BLaER1 treated with 17β-estradiol and CSF1 and Interleukin-3, amounts not matched to agents 10 nM and 100 nM (cell line): ENCODE results near the gene CHSY3.
"Not testable (repeated sequence)": the region's sequence is repeated elsewhere in the genome, so short reads cannot be mapped to it uniquely, and the experiment has no call there.

Source experiments
- H3K27ac ChIP-seq, 11 experiments: shearing (Covaris generic); formaldehyde crosslinking; 2 replicates each; pipeline ENCODE4 v1.8.1; 2022
- H3K27me3 ChIP-seq, 11 experiments: shearing (Covaris generic); formaldehyde crosslinking; 2 replicates each; pipeline ENCODE4 v1.8.1; 2022
- H3K36me3 ChIP-seq, 11 experiments: shearing (Covaris generic); formaldehyde crosslinking; 2 replicates each; pipeline ENCODE4 v1.8.1; 2022
- H3K4me1 ChIP-seq, 10 experiments: shearing (Covaris generic); formaldehyde crosslinking; 2 replicates each; pipeline ENCODE4 v1.8.1; 2022
- H3K4me2 ChIP-seq, 11 experiments: shearing (Covaris generic); formaldehyde crosslinking; 2 replicates each; pipeline ENCODE4 v1.8.1; 2022
- H3K4me3 ChIP-seq, 10 experiments: shearing (Covaris generic); formaldehyde crosslinking; 2 replicates each; pipeline ENCODE4 v1.8.1; 2022
- H3K9ac ChIP-seq, 11 experiments: shearing (Covaris generic); formaldehyde crosslinking; 2 replicates each; pipeline ENCODE4 v1.8.1; 2022
- H3K9me3 ChIP-seq, 11 experiments: shearing (Covaris generic); formaldehyde crosslinking; replicated peaks in 1 of 11; 2 replicates each; pipeline ENCODE4 v1.8.1; 2022
- H4K20me1 ChIP-seq, 11 experiments: shearing (Covaris generic); formaldehyde crosslinking; 2 replicates each; pipeline ENCODE4 v1.8.1; 2022
- Cebpa-rat ChIP-seq, 11 experiments: shearing (Covaris generic); IDR thresholded peaks; 2 replicates each; pipeline ENCODE4 v1.8.1; 2022

Gene CHSY3

GRCh38 chr5:130216286-130216685 is 312.0 kb downstream of the CHSY3 start:
- no peaks in the 10 kb centered on the region for H3K36me3 ChIP-seq
- H3K27me3 ChIP-seq, result no peaks in the 10 kb centered on the region
- H3K9me3 ChIP-seq, result no peaks in the 10 kb centered on the region
- H3K4me3 ChIP-seq, result no peak overlapping the region
- no peak overlapping the region for H3K4me2 ChIP-seq
- H3K9ac ChIP-seq, result no peak overlapping the region
- no peaks in the 10 kb centered on the region for H4K20me1 ChIP-seq
- peaks cover 0 to 6% (median 0%) of the 10 kb centered on the region in 10 experiments; a peak in 1 of 20 replicates for H3K4me1 ChIP-seq
- TF ChIP-seq Cebpa-rat (IDR thresholded peaks at IDR 0.05), result no peak
- H3K27ac ChIP-seq, result no peak overlapping the region

DNA sequence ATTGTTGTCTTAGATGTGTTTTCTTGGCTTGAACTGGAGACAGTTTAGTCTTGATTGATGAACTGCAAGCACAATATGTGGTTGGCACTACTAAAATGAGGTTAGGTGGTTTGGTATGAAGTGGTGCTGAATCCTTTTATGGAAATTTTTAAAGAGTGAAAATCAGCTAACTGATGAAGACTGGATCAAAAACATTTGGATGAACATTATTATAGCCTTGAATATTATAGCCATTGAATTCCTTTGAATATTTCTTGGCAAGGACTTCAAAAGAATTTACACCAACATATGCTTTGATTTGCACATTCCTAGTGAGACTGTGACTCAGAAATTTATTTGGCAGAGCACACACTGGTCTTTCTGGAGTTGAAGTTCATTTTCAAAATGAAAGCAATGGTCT is 318.3 kb downstream of the CHSY3 start:
- H3K27ac ChIP-seq, result no peak overlapping the region
- H3K9ac ChIP-seq, result no peak overlapping the region
- no peak for TF ChIP-seq Cebpa-rat (IDR thresholded peaks at IDR 0.05)
- no peak overlapping the region for H3K4me3 ChIP-seq
- no peaks in the 10 kb centered on the region for H4K20me1 ChIP-seq
- H3K9me3 ChIP-seq, result no peaks in the 10 kb centered on the region
- H3K4me1 ChIP-seq, result peaks cover 0 to 2% (median 0%) of the 10 kb centered on the region in 10 experiments; a peak in 1 of 20 replicates
- H3K27me3 ChIP-seq, result no peaks in the 10 kb centered on the region
- H3K36me3 ChIP-seq, result no peaks in the 10 kb centered on the region
- no peak overlapping the region for H3K4me2 ChIP-seq

- H3K4me3 ChIP-seq, H4K20me1 ChIP-seq, H3K36me3 ChIP-seq, H3K27me3 ChIP-seq, H3K4me2 ChIP-seq, H3K27ac ChIP-seq, H3K9ac ChIP-seq, H3K4me1 ChIP-seq, H3K9me3 ChIP-seq: not testable (repeated sequence)
Observed at GRCh38 chr5:130226556-130226955, 322.3 kb downstream of the CHSY3 start.

DNA sequence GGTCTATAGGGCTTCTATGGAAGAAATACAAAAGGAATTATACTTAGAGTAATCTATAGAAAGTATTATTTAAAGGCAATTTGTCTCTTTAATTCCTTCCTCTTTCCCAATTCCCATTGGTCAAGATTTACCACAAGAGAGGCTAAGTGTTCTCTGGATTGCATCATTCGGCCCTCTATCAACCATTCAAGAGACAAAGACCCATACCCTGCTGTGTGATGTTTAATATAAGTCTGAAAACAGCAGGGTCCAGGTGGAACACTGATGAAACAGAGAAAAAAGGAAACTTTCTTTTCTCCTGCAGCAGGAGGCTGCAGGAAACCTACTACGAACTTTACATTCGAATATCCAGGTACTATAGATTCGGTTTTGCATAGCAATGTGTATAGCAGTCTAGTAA is 323.4 kb downstream of the CHSY3 start:
- Histone ChIP-seq H3K4me1 (peaks cover 0 to 5% (median 0%) of the 10 kb centered on the region in 10 experiments; a peak in 1 of 20 replicates), H3K27ac (no peak overlapping the region), H3K4me3 (no peak overlapping the region), H3K27me3 (no peaks in the 10 kb centered on the region), H3K9ac (no peak overlapping the region), H3K4me2 (0 out of 22 replicates have a peak overlapping the region, but pooled peaks of 1 of the 11 experiments have one; percentile 39), H3K36me3 (no peaks in the 10 kb centered on the region), H3K9me3 (no peaks in the 10 kb centered on the region), H4K20me1 (no peaks in the 10 kb centered on the region)
- no peak for TF ChIP-seq Cebpa-rat (IDR thresholded peaks at IDR 0.05)

- Histone ChIP-seq H3K4me1 (peaks cover 0 to 9% (median 0%) of the 10 kb centered on the region in 10 experiments; a peak in 4 of 20 replicates), H3K4me2 (no peak overlapping the region), H3K9me3 (0 out of 22 replicates have a peak, but pooled peaks cover 0 to 3% (median 0%) of the 10 kb centered on the region in 11 experiments), H4K20me1 (no peaks in the 10 kb centered on the region), H3K27ac (no peak overlapping the region), H3K4me3 (no peak overlapping the region), H3K27me3 (no peaks in the 10 kb centered on the region), H3K9ac (no peak overlapping the region), H3K36me3 (no peaks in the 10 kb centered on the region)
- TF ChIP-seq Cebpa-rat (IDR thresholded peaks at IDR 0.05), result no peak
Observed at GRCh38 chr5:130231786-130232185, 327.5 kb downstream of the CHSY3 start.

- no peak for TF ChIP-seq Cebpa-rat (IDR thresholded peaks at IDR 0.05)
Observed at GRCh38 chr5:130234816-130235215, 330.6 kb downstream of the CHSY3 start.

More at GRCh38 chr5:130234816-130235215, 330.6 kb downstream of the CHSY3 start:
- H3K36me3 ChIP-seq, result no peaks in the 10 kb centered on the region
- H3K9me3 ChIP-seq, result 0 out of 22 replicates have a peak, but pooled peaks cover 0 to 3% (median 0%) of the 10 kb centered on the region in 11 experiments
- no peak overlapping the region for H3K4me2 ChIP-seq
- H3K9ac ChIP-seq, result no peak overlapping the region
- no peak overlapping the region for H3K27ac ChIP-seq
- no peak overlapping the region for H3K4me3 ChIP-seq
- peaks cover 0 to 20% (median 8%) of the 10 kb centered on the region in 10 experiments; a peak in 11 of 20 replicates for H3K4me1 ChIP-seq
- no peaks in the 10 kb centered on the region for H3K27me3 ChIP-seq
- H4K20me1 ChIP-seq, result no peaks in the 10 kb centered on the region
